Sciatic nerve (tissue), 2 donors: Measurements from ENCODE around the gene AUTS2. TPM values are rescaled to one million over a fixed set of nuclear protein-coding genes. Genes with fewer than 3 reads are reported as not detected.

Source experiments
- ATAC-seq: fragments of 200-7000 bp; cut with Tn5 transposase; one replicate; pipeline ENCODE4 v1.9.1; 2020; ENCODE audit warnings: mild to moderate bottlenecking, moderate library complexity
- DNase-seq: peaks from one replicate; pipeline ENCODE4 v3.0.0-alpha.2; 2020; ENCODE audit warnings: low spot score
- intact Hi-C: fragments of 100-400 bp; cut with DNase I; formaldehyde crosslinking; loops from one replicate; pipeline ENCODE4 v1.14.2; 2022
- total RNA-seq: library from RNA; stranded (reverse); fragmentation: NEBNext Ultra II Directional; extraction: Animal tissue kit (Norgen Biotek cat#: 25700); gene quantifications from one replicate; pipeline ENCODE4 v1.2.1, GENCODE V29; 2021
- donor health status: DM: no; HTN: no; CAD: no.
- donor health status: DM: no; HTN: no; CAD: no.

Gene AUTS2
- total RNA-seq, 1 donor from 2014 or later, result 129 TPM

- intact Hi-C loops, result loop anchor here (10.0 kb wide), 1 partner anchor 664 kb away; no protein-coding TSS in a partner anchor
- ATAC-seq, result peak; percentile 44
- DNase-seq, result no peak
These were observed 442.9 kb downstream of the AUTS2 start for GRCh38 chr7:70040970-70041766.

GRCh38 chr7:70042533-70042932 is 444.3 kb downstream of the AUTS2 start:
- intact Hi-C loops, result loop anchor here (10.0 kb wide), 1 partner anchor 662 kb away; no protein-coding TSS in a partner anchor
- peak; percentile 73 for ATAC-seq

GRCh38 chr7:70043015-70043538 is 444.8 kb downstream of the AUTS2 start:
- intact Hi-C loops, result loop anchor here (10.0 kb wide), 1 partner anchor 662 kb away; no protein-coding TSS in a partner anchor
- ATAC-seq, result no peak
- DNase-seq, result no peak

More at GRCh38 chr7:70042533-70042932, 444.3 kb downstream of the AUTS2 start:
- no peak for DNase-seq

GRCh38 chr7:70044064-70044463 is 445.8 kb downstream of the AUTS2 start:
- DNase-seq (no peak), ATAC-seq (peak; percentile 56)
- intact Hi-C loops, result loop anchor here (10.0 kb wide), 1 partner anchor 661 kb away; no protein-coding TSS in a partner anchor

GRCh38 chr7:70044525-70044924 is 446.2 kb downstream of the AUTS2 start:
- DNase-seq (no peak), ATAC-seq (no peak)
- intact Hi-C loops, result loop anchor here (10.0 kb wide), 1 partner anchor 660 kb away; no protein-coding TSS in a partner anchor

DNA sequence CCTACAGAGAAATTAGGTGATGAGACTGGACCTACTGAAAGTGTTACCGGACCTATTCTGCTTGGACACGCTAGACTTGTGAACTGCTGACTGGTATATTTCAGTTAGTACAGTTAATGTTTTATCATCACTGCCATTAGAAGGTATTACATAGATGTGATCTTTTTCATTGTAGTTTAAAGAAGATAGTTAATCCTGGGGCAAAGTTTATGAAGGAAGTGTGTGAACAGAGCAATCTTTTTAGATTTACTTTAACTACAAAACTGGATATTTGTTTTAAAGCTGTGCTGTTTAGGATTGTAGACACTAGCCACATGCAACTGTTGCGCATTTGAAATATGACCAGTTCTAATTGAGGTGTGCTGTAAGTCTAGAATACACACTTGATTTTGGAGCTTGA is 446.7 kb downstream of the AUTS2 start:
- no peak for ATAC-seq
- intact Hi-C loops, result loop anchor here (10.0 kb wide), 1 partner anchor 660 kb away; no protein-coding TSS in a partner anchor
- DNase-seq, result no peak

- no peak for ATAC-seq
- intact Hi-C loops, result loop anchor here (10.0 kb wide), 1 partner anchor 657 kb away; no protein-coding TSS in a partner anchor
- no peak for DNase-seq
These were observed 449.1 kb downstream of the AUTS2 start for GRCh38 chr7:70047384-70047783.

GRCh38 chr7:70047891-70048448 is 449.7 kb downstream of the AUTS2 start:
- DNase-seq (no peak), ATAC-seq (no peak)
- intact Hi-C loops, result loop anchor here (10.0 kb wide), 1 partner anchor 657 kb away; no protein-coding TSS in a partner anchor

DNA sequence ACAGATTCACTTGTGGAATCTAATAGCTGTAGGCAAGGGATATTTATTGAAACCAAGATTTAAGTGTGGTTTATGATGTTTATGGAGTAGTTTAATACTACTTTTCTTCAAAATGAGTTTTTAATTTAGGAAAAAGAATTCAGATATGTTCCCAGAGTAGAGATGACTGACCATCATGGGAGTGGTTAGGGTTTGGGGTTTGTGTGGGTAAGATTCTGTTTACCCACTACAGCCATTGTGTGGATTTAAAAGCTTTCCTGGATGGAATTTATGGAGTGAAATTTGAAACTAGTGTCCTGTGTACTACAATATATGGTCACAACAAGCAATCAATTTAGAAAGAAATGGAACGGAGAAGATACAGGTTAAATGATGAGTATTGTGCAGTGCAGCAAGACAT is 453.5 kb downstream of the AUTS2 start:
- intact Hi-C loops, result no loop called here
- no peak for ATAC-seq

GRCh38 chr7:70052691-70053090 is 454.4 kb downstream of the AUTS2 start:
- DNase-seq (no peak), ATAC-seq (no peak)
- intact Hi-C loops, result no loop called here

More for the DNA sequence above, 453.5 kb downstream of the AUTS2 start:
- DNase-seq, result no peak

DNA sequence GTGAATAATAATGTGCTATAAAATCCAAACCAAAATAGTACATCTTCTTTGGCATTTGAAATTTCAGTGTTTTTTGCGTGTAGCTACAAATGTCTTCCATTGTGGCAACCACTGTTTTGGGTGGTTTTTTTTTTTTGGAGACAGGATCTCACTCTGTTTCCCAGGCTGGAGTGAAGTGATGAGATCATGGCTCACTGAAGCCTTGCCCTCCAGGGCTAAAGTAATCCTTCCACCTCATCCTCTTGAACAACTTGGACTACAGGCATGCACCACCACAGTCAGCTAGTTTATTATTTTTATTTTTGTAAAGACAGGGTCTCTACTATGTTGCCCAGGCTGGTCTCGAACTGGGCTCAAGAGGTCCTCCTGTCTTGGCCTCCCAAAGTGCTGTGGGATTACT is 455.1 kb downstream of the AUTS2 start:
- intact Hi-C loops, result no loop called here
- no peak for ATAC-seq
- DNase-seq, result no peak

DNA sequence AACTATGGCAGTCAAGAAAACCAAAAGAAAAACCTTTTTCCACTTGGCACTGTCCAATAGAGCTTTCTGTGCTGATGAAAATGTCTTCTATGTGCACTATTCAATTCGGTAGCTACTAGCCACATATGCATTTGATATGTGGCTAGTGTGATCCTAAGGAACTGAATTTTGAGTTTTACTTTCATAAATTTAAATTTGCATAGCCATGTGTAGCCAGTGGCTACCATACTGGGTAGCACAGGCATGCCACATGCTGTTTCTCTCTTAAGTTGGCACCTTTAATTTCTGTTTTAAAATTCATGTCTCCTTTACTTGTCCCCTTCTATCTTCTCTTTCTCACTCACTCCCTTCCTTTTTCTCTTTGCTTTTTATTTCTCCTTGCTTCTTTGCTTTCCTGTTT is 455.7 kb downstream of the AUTS2 start:
- intact Hi-C loops, result no loop called here
- no peak for DNase-seq

DNA sequence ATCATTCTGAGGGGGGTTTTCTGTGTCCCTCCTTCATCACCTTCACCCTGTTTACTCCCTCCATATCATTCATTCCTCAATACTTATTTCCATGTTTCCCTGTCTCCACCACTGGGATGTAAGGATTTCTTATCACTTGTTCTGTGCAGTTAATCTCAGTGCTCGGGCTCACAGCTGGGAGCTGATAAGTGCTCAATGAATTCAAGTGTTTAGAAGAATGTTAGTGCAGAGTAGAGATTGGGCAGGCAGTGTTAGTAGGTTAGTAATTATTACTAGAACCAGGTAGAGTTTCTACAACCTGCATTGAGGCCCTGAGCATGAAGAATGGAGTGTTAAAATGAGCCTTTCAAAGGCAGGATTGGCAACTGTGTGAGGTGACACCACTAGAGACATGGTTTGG is 458.1 kb downstream of the AUTS2 start:
- intact Hi-C loops, result no loop called here
- no peak for ATAC-seq
- DNase-seq, result no peak

More for the DNA sequence above, 455.7 kb downstream of the AUTS2 start:
- ATAC-seq, result no peak

DNA sequence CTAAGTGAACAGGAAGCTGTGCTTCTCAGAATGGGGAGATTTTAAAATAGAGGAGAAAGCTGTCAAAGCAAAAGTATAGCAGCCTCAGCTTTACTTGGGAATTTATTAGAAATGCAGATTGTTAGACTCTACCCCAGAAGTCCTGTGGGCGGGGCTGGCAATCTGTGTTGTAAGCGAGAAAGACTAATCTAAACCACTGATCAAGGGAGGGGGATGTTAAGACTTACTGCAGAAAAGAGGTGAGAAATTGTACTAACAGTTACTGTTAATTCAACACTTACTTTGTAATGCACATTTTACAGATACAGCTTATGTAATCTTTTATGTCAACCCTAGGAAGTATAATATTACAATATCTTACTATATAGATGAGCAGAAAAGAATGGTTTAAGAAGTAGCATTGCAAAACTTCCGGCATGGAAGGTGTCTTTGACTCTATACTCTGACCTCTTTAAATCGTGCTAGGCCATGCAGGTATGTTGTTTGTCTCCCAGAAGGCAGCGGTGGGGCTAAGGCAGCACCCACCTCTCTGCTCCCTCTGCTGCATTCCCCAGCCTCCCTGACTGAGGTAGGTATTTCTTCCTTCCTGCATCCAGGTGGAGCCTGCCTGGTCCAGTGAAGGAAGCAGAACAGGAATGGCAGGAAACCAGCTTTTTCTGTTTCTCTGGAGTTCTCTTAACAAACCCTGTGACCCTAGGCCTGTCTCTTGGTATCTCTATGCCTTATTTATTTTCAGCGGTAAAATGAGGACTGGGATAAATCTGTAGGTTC is 462.2 kb downstream of the AUTS2 start:
- ATAC-seq, result no peak
- intact Hi-C loops, result no loop called here
- DNase-seq, result no peak

DNA sequence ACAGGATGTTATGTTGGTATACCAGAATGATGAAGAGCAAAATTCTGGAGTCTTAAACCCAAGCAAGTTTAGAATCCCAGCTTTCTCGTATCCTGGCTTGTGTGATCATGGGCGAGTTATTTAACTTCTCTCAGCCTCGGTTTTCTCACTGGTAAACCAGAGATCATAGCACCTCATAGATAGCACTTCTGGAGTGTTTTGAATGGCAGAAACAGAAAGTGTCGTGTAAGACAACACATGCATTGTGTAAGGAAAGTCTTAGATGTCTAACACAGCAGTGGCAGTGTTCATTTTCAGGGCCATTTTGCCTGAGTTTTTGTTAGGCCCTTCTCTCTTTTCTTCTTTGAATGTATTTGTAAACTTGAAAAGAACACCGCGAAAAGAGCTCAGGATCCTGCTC is 465.1 kb downstream of the AUTS2 start:
- intact Hi-C loops, result no loop called here
- no peak for ATAC-seq
- no peak for DNase-seq

DNA sequence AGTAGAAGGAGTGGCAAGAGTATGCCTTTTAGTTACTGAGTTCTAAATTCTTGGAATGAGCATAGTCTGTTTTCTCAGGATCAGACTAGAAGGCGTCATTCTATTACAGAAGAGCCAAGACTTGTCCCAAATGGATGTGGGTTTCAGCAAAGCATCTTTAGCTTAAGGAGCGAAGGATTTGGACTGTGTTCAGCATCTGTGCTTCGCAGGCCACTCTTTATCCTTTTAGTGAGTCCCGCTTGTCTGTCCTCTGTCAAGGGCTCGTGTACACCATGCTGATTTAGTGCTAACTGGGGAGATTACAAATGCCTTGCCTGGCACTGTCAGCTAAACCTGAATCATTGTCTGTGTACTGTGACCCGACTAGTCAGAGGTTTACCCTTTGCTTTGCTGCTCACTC is 465.7 kb downstream of the AUTS2 start:
- DNase-seq (no peak), ATAC-seq (peak; percentile 76)
- intact Hi-C loops, result no loop called here

GRCh38 chr7:70066844-70067243 is 468.6 kb downstream of the AUTS2 start:
- DNase-seq (no peak), ATAC-seq (no peak)
- intact Hi-C loops, result no loop called here

DNA sequence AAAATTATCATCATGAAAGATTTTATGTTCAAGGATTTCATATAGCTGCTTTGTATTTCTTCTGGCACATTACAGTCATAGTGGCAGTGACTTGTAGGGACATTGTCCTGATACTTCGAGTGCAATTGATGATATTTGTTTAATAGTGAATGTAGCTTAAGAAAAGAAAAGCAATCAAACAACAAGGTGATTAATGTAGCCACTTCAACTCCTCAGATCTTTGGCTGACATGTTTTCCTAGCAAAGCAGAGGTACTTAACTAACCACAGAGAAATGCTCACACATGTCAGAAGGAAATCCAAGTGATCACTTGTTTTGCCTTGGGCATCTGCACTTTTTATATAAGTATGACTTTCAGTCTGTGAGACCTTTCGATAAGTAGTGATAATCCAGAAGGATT is 470.3 kb downstream of the AUTS2 start:
- ATAC-seq (no peak), DNase-seq (no peak)
- intact Hi-C loops, result no loop called here

DNA sequence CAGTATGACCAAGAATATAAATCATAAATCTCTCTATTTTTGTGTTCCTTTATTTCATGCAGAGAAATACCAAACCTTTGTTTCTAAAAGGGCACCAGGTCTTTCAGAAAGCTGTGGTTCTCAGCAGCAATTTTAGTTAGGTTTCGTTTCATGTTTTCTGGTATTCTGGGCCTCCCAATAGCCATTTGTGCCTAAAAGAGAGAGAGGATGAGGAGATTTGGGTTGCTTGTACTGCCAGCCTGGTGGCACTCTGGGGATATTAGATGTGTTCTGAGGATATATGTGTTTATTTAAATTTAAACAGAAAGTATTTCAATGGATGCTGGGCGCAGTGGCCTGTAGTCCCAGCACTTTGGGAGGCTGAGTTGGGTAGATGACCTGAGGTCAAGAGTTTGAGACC is 471.7 kb downstream of the AUTS2 start:
- ATAC-seq, result no peak
- DNase-seq, result no peak
- intact Hi-C loops, result no loop called here
